ENCODE results near the gene STAG1. TPM values are rescaled to one million over a fixed set of nuclear protein-coding genes. Genes with fewer than 3 reads are reported as not detected.

STAG1 gene
- polyA plus RNA-seq, 3 donors, result 7.2 to 10.0 (median 7.5) TPM

GRCh38 chr3:136545664-136546268 is 206.4 kb downstream of the STAG1 start:
- H3K27ac ChIP-seq (ENCODE audit: low read depth in 1 of 2, low read length in 2 of 2), result peak overlapping the region in 1 of 2 donors; percentile 42
- H3K36me3 ChIP-seq (replicated peaks in 1 of 2; ENCODE audit: control insufficient read depth in 1 of 2, insufficient read depth in 2 of 2, low read length in 2 of 2), result no peaks in the 10 kb centered on the region
- no peak overlapping the region for H2AFZ ChIP-seq (ENCODE audit: insufficient read depth, low read depth, low read length, poor library complexity, severe bottlenecking)
- TF ChIP-seq CTCF (IDR thresholded peaks at IDR 0.05), result peak; percentile 16
- H3K27me3 ChIP-seq (ENCODE audit: control insufficient read depth in 2 of 2, insufficient read depth in 2 of 2, low read length in 2 of 2), result no peaks in the 10 kb centered on the region
- Mint-ChIP-seq H3K4me1 (peaks cover 50% of the 10 kb centered on the region), H3K36me3 (peaks cover 2 to 5% of the 10 kb centered on the region in 2 donors), H3K27me3 (ENCODE audit: low read depth in 3 of 3) (no peaks in the 10 kb centered on the region), H3K27ac (peak overlapping the region in 2 of 7 donors; percentile 26 to 71), H3K9me3 (no peaks in the 10 kb centered on the region), H3K4me3 (no peak overlapping the region)
- WGBS (ENCODE audit: insufficient coverage), result no CpG with 5 or more reads among the region's 3 CpGs
- H4K20me1 ChIP-seq (ENCODE audit: insufficient read depth, low read length), result no peaks in the 10 kb centered on the region
- DNase-seq, result no peak
- H3K79me2 ChIP-seq (ENCODE audit: insufficient read depth, low read length), result peaks cover 8% of the 10 kb centered on the region
- H3K9me3 ChIP-seq (replicated peaks in 1 of 2; ENCODE audit: control insufficient read depth in 1 of 2, insufficient read depth in 1 of 2, low read length in 2 of 2), result no peaks in the 10 kb centered on the region
- peaks cover 31 to 53% of the 10 kb centered on the region in 2 donors for H3K4me1 ChIP-seq (ENCODE audit: control insufficient read depth in 1 of 2, insufficient read depth in 2 of 2, low read length in 2 of 2)
- intact Hi-C loops (cut with micrococcal nuclease), result no loop called here
- no peak overlapping the region for H3K9ac ChIP-seq (ENCODE audit: insufficient read depth, low read length, poor library complexity, severe bottlenecking)
- no peak overlapping the region for H3K4me2 ChIP-seq (replicated peaks; ENCODE audit: extremely low read depth, low read length, poor library complexity, severe bottlenecking)
- H3K4me3 ChIP-seq (replicated peaks in 1 of 3; ENCODE audit: low read depth in 2 of 3, low read length in 3 of 3), result no peak overlapping the region

- peaks cover 45% of the 10 kb centered on the region for H3K4me1 Mint-ChIP-seq
Measured at GRCh38 chr3:136544532-136544931, 207.6 kb downstream of the STAG1 start.

More at GRCh38 chr3:136544532-136544931, 207.6 kb downstream of the STAG1 start:
- Mint-ChIP-seq H3K4me3 (no peak overlapping the region), H3K27me3 (ENCODE audit: low read depth in 3 of 3) (no peaks in the 10 kb centered on the region), H3K9me3 (no peaks in the 10 kb centered on the region), H3K27ac (peak overlapping the region; percentile 59 to 85 (median 80)), H3K36me3 (peaks cover 2 to 5% of the 10 kb centered on the region in 2 donors)
- peak; percentile 11 to 36 (median 30) for DNase-seq
- H3K79me2 ChIP-seq (ENCODE audit: insufficient read depth, low read length), result peaks cover 8% of the 10 kb centered on the region
- H3K4me3 ChIP-seq (replicated peaks in 1 of 3; ENCODE audit: low read depth in 2 of 3, low read length in 3 of 3), result no peak overlapping the region
- TF ChIP-seq CTCF (IDR thresholded peaks at IDR 0.05), result no peak
- H3K4me1 ChIP-seq (ENCODE audit: control insufficient read depth in 1 of 2, insufficient read depth in 2 of 2, low read length in 2 of 2), result peaks cover 30 to 50% of the 10 kb centered on the region in 2 donors
- H4K20me1 ChIP-seq (ENCODE audit: insufficient read depth, low read length), result no peaks in the 10 kb centered on the region
- no peaks in the 10 kb centered on the region for H3K9me3 ChIP-seq (replicated peaks in 1 of 2; ENCODE audit: control insufficient read depth in 1 of 2, insufficient read depth in 1 of 2, low read length in 2 of 2)
- WGBS (ENCODE audit: insufficient coverage), result no CpG with 5 or more reads among the region's 3 CpGs
- no peak overlapping the region for H3K9ac ChIP-seq (ENCODE audit: insufficient read depth, low read length, poor library complexity, severe bottlenecking)
- H3K4me2 ChIP-seq (replicated peaks; ENCODE audit: extremely low read depth, low read length, poor library complexity, severe bottlenecking), result no peak overlapping the region
- H2AFZ ChIP-seq (ENCODE audit: insufficient read depth, low read depth, low read length, poor library complexity, severe bottlenecking), result no peak overlapping the region
- no peaks in the 10 kb centered on the region for H3K27me3 ChIP-seq (ENCODE audit: control insufficient read depth in 2 of 2, insufficient read depth in 2 of 2, low read length in 2 of 2)
- H3K36me3 ChIP-seq (replicated peaks in 1 of 2; ENCODE audit: control insufficient read depth in 1 of 2, insufficient read depth in 2 of 2, low read length in 2 of 2), result no peaks in the 10 kb centered on the region
- H3K27ac ChIP-seq (ENCODE audit: low read depth in 1 of 2, low read length in 2 of 2), result peak overlapping the region in 1 of 2 donors; percentile 73
- intact Hi-C loops (cut with micrococcal nuclease), result loop anchor here in 1 of 2 donors (5.0 kb wide), 1 partner anchor 208 kb away; the partner anchor contains the start of gene STAG1

Data from CD14-positive monocyte (primary cell).